GM18867 (cell line): ENCODE results near the gene GDNF.
"Not testable (repeated sequence)": the region's sequence is repeated elsewhere in the genome, so short reads cannot be mapped to it uniquely, and the experiment has no call there.

ENCODE experiments used
- ATAC-seq: cut with Tn5 transposase; IDR thresholded peaks from one replicate; pipeline ENCODE4 v1.9.1; 2021; ENCODE audit warnings: mild to moderate bottlenecking, moderate library complexity; ENCODE audit not compliant: unreplicated experiment

Gene GDNF

GRCh38 chr5:37823433-37824152, 16.2 kb downstream of the GDNF start:
- ATAC-seq: no peak

- ATAC-seq: no peak
These were observed 23.0 kb downstream of the GDNF start for GRCh38 chr5:37816883-37817282.

DNA sequence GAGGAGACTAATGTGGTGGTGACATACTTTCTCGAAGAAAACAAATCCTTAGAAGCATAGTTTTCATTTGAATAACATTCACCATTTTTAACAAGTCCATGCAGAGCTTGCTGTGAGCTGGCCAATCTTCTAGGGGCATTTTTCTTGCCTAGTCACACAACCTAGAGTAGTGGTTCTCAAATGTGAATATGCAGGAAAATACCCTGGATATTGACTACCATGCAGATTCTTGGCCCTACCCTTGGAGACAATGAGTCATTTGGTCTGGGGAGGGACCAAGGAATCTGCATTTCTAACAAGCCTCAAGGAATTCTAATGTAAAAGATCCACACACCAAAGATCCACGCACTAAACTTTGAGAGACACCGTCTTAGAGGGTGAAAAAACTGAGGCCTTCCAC, 23.5 kb downstream of the GDNF start:
- ATAC-seq: no peak

GRCh38 chr5:37815913-37816312, 23.9 kb downstream of the GDNF start:
- ATAC-seq: no peak

DNA sequence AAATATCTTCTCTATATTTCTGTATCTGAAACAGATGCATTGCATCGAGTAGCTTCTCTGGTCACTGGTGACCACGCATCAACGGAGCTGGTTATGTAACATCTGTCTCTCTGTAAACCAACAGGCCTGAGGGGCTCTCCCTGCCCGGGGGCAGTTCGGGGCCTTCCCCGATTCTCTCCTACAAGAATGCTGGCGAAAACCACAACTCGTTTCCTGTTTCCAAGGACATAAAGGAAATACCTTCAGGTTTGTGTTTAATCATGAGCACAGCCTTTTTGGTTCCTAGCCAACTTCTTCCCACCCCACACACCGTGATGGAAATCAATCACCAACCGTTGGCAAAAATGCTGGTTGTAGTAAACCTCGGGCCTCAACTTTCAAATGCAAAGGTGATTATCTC, 25.1 kb downstream of the GDNF start:
- ATAC-seq: no peak

- no peak for ATAC-seq
These were observed 27.5 kb downstream of the GDNF start for GRCh38 chr5:37812365-37812764.

GRCh38 chr5:37811866-37812265, 28.0 kb downstream of the GDNF start:
- ATAC-seq: no peak

DNA sequence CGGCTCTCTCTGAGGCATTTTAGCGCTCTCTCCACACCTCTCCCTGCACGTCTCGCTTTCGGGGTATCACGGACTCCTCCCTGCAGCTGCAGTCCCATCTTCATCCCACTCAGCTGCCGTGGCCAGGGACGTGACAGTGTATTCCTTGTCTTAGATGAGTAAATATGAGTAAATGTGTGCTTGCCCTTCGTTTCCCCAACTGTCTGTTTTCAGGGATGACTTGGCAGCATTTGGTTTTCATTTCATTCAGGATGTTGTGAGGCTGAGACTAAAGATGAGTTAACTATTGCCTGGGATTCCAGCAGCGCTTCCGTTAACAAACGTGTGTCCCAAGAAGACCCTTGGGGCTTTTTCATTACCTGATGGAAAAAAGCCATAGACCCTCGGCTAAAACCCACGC, 29.5 kb downstream of the GDNF start:
- no peak for ATAC-seq

- no peak for ATAC-seq
These were observed 30.9 kb downstream of the GDNF start for GRCh38 chr5:37808945-37809344.

DNA sequence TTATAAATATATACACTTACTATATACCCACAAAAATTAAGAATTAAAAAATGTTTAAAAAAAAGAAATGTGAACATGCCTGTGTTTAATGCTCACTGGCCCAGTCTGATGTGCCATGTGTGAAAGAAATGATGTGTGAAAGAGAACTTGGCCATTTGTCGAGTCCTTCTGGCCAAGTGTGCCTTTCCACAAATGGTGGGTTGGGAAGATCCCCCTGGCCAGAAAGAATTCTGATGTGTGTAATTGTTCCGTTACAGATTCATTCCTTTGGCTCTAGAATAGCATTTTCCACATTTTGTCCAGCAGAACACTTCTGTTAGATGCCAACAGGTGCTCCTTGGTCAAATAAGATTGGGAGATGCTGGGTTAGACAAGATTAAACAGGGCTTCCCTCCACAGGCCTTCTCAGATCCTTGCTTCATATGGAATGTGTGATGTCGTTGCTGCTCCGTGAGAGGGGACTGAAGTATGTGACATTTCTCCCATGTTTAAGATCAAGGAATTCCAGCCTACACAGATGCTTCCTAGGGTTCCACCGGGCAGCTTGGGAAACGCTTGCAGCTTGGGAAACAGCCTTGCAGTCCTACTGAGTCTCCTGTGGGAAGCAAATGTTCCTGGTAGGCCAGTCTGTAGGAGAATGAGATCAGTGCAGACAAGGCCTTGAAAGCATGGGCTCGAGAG, 32.1 kb downstream of the GDNF start:
- ATAC-seq: no peak

- no peak for ATAC-seq
These were observed 32.8 kb downstream of the GDNF start for GRCh38 chr5:37807015-37807414.

GRCh38 chr5:37806476-37806875, 33.4 kb downstream of the GDNF start:
- no peak for ATAC-seq

GRCh38 chr5:37806016-37806415, 33.8 kb downstream of the GDNF start:
- ATAC-seq: no peak

- no peak for ATAC-seq
These were observed 35.4 kb downstream of the GDNF start for GRCh38 chr5:37804401-37804800.

DNA sequence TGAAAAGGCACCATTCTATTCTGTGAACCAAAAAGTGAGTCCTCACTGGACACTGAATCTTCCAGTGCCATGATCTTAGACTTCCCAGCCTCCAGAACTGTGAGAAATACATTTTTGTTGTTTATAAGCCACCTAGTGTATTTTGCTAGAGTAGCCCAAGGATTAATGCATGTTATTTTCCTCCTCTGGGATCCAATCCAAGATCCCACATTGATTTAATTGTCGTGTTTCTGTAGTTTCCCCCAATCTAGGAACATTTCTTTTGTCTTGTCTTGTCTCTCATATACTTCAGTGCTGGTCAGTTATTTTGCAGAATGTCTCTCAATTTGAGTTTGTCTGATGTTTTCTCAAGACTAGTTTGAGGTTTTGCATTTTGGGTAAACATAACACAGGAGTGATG, 36.4 kb downstream of the GDNF start:
- no peak for ATAC-seq

DNA sequence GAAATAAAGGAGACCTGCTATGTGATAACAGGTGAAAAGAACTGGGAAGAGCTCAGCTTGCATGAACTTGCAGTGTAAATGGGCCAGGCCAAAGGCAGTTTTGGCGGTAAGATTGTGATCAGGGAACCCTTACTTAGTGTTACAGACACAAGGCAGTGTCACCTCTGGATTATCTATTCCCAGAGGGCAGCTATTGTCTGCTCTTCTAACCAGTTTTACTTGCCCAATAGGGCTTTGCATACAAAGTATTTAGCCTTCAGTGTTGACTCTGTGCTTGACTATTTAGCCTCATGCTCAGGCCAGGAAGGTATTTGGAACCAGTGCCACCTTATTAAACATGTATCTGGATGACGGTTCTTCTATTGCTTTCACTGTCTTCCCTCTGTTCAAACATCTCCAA, 38.3 kb downstream of the GDNF start:
- no peak for ATAC-seq

DNA sequence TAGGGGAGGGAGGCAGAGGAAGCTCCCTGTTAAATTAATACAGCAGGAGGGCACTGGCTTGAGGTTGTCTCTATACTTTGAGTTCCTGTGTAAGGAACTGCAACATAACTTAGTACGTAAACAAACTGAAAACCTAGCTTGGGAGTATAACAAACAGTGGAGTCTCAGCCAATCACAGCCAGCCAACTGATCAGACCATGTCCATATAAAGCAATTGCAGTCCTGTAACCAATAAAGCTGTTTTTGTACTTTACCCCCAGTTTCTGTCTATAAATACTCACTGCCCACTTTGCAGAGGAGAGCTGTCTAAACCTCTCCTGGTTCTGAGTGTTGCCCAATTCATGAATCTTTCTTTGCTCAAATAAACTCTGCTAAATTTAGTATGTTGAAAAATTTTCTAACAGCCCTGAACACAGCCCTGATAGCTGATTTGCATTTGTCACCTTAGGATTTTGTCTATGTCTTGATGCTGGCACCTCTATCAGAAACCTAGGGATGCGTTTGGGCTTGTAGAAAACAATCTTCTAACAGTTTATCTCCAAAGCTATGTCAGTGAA, 39.9 kb downstream of the GDNF start:
- ATAC-seq: no peak

- ATAC-seq: not testable (repeated sequence)
These were observed 43.4 kb downstream of the GDNF start for GRCh38 chr5:37796435-37796834.

DNA sequence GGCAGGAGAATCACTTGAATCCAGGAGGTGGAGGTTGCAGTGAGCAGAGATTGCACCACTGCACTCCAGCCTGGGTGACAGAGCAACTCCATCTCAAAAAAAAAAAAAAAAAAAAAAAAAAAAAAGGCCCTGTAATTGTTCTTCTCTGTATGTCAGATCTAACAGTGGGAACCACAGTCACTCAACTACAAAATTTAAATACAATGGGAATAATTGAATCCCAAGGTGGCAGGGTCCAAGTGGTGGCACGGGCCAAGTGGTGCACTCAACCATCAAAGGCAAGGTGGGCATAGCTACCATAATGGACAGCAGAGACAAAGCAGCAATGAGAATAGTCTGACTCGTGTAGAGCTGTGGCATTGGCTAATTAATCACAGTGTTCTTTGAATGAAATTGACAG, 44.5 kb downstream of the GDNF start:
- not testable (repeated sequence) for ATAC-seq

DNA sequence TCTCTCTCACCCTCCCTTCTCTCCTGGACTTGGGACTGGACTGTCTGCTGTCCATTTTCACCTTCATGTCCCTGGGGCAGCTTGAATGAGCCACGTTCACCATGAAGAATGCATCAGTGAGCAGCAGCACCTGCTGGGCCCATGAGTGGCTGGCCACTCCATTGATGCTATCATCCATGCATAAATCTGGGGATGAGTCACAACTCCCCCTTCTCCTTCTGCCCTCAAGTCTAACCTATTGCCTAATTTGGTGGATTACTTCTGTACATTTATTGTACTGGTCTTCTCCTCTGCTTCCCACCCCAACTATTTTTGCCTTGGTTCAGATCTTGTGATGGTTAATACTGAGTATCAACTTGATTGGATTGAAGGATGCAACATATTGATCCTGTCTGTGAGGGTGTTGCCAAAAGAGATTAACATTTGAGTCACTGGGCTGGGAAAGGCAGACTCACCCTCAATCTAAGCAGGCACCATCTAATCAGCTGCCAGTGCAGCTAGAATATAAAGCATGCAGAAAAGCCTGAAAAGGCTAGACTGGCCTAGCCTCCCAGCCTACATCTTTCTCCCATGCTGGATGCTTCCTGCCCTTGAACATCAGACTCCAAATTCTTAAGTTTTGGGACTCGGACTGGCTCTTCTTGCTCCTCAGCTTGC, 46.7 kb downstream of the GDNF start:
- no peak for ATAC-seq

- no peak for ATAC-seq
These were observed 48.5 kb downstream of the GDNF start for GRCh38 chr5:37791321-37791720.

GRCh38 chr5:37789991-37790390, 49.9 kb downstream of the GDNF start:
- ATAC-seq: no peak
